Common myeloid progenitor, CD34-positive (primary cell): ENCODE measurements around the gene ZNF213.

ENCODE experiments used
- CTCF ChIA-PET: fragments of 350-600 bp; sonication (Branson Sonifier 250); formaldehyde crosslinking; loops from one replicate; lab custom pipeline; 2021; ENCODE audit warnings: antibody characterized with exemption; lab: Charles Lee
- POLR2A ChIA-PET: fragments of 350-600 bp; sonication (Branson Sonifier 250); formaldehyde crosslinking; loops from one replicate; lab custom pipeline; 2021; ENCODE audit warnings: antibody characterized with exemption; lab: Charles Lee
- DNase-seq, 3 donors: peaks; one replicate each; pipeline versions ENCODE4 v3.0.0 to v3.0.0-alpha.2; 2013
- H3K27ac ChIP-seq, 2 experiments: 1 replicate in 1 of 2; 2 replicates in 1 of 2; pipeline ENCODE4 v1.7.0; 2013; ENCODE audit warnings: inconsistent platforms in 2 of 2, low read length in 2 of 2, mild to moderate bottlenecking in 2 of 2, low read depth in 1 of 2, moderate library complexity in 1 of 2; ENCODE audit not compliant: severe bottlenecking in 2 of 2, insufficient read depth in 1 of 2, poor library complexity in 1 of 2
- H3K27me3 ChIP-seq, 5 experiments: replicated peaks in 2 of 5; 1 replicate in 3 of 5; 2 replicates in 2 of 5; pipeline versions ENCODE4 v1.6.1 to v1.7.0; 2013; ENCODE audit warnings: low read length in 4 of 5, mild to moderate bottlenecking in 2 of 5, moderate library complexity in 2 of 5, inconsistent platforms in 1 of 5; ENCODE audit not compliant: insufficient read depth in 5 of 5, control insufficient read depth in 4 of 5
- H3K36me3 ChIP-seq, 4 experiments: 1 replicate in 2 of 4; 2 replicates in 2 of 4; pipeline versions ENCODE4 v1.6.1 to v1.7.0; 2013; ENCODE audit warnings: low read length in 3 of 4, control low read depth in 1 of 4, mild to moderate bottlenecking in 1 of 4; ENCODE audit not compliant: control insufficient read depth in 4 of 4, insufficient read depth in 4 of 4
- H3K4me1 ChIP-seq, 4 experiments: 1 replicate in 3 of 4; 2 replicates in 1 of 4; pipeline versions ENCODE4 v1.6.1 to v1.7.1; 2013; ENCODE audit warnings: low read length in 3 of 4, mild to moderate bottlenecking in 3 of 4, control low read depth in 1 of 4, inconsistent platforms in 1 of 4, moderate library complexity in 1 of 4; ENCODE audit not compliant: control insufficient read depth in 4 of 4, insufficient read depth in 4 of 4; ENCODE audit errors: control extremely low read depth in 1 of 4
- H3K4me3 ChIP-seq, 7 experiments: 1 replicate in 4 of 7; 2 replicates in 3 of 7; pipeline versions ENCODE4 v1.5.1 to v1.7.0; 2013; ENCODE audit warnings: mild to moderate bottlenecking in 7 of 7, low read length in 6 of 7, moderate library complexity in 6 of 7, inconsistent platforms in 2 of 7, low read depth in 2 of 7, control low read depth in 1 of 7; ENCODE audit not compliant: insufficient read depth in 4 of 7, control insufficient read depth in 1 of 7; ENCODE audit errors: extremely low read depth in 1 of 7
- H3K9me3 ChIP-seq, 5 experiments: 1 replicate in 4 of 5; 2 replicates in 1 of 5; pipeline versions ENCODE4 v1.6.1 to v1.7.1; 2013; ENCODE audit warnings: low read length in 4 of 5, mild to moderate bottlenecking in 2 of 5, inconsistent platforms in 1 of 5, low read depth in 1 of 5, moderate library complexity in 1 of 5; ENCODE audit not compliant: control insufficient read depth in 4 of 5, insufficient read depth in 2 of 5; ENCODE audit errors: control extremely low read depth in 1 of 5
- WGBS: methylation state at CpG from one replicate; pipeline ENCODE4 v1.1.5; 2013; ENCODE audit not compliant: insufficient coverage; 5-methylcytosine and 5-hydroxymethylcytosine counted together

The ZNF213 gene

GRCh38 chr16:3143189-3143588 lies 8.4 kb downstream of the ZNF213 start:
- Histone ChIP-seq H3K36me3 (peaks cover 0 to 40% (median 19%) of the 10 kb centered on the region in 4 experiments), H3K27ac (no peak overlapping the region), H3K4me3 (no peak overlapping the region), H3K9me3 (no peaks in the 10 kb centered on the region), H3K27me3 (no peaks in the 10 kb centered on the region), H3K4me1 (no peaks in the 10 kb centered on the region)
- ChIA-PET CTCF (interaction anchor here (0.9 to 9.3 kb wide), 3 partner anchors 11 to 319 kb away, joined by 3 to 121 read pairs (median 3); partner anchors contain the start of gene ZNF213), POLR2A (no interaction called here)
- 99% methylated on average over 10 of the region's 11 CpGs for WGBS
- DNase-seq, result no peak

- WGBS, result 94% methylated on average over 22 of the region's 23 CpGs
- H3K36me3 ChIP-seq, result peaks cover 0 to 34% (median 16%) of the 10 kb centered on the region in 4 experiments
- POLR2A ChIA-PET, result interaction anchor here (0.5 to 0.7 kb wide), 2 partner anchors 16 to 139 kb away, joined by 3 read pairs; partner anchors contain the start of gene ZNF263
- no peaks in the 10 kb centered on the region for H3K27me3 ChIP-seq
- DNase-seq, result no peak
- no peak overlapping the region for H3K4me3 ChIP-seq
- CTCF ChIA-PET, result interaction anchor here (1.4 to 9.3 kb wide), 2 partner anchors 11 to 110 kb away, joined by 3 to 121 read pairs; partner anchors contain the start of gene ZNF213
- no peaks in the 10 kb centered on the region for H3K4me1 ChIP-seq
- no peak overlapping the region for H3K27ac ChIP-seq
- H3K9me3 ChIP-seq, result no peaks in the 10 kb centered on the region
Measured at GRCh38 chr16:3143598-3144320, 8.9 kb downstream of the ZNF213 start.

GRCh38 chr16:3144321-3144983 lies 9.6 kb downstream of the ZNF213 start:
- no peaks in the 10 kb centered on the region for H3K27me3 ChIP-seq
- H3K27ac ChIP-seq, result no peak overlapping the region
- peaks cover 0 to 6% (median 3%) of the 10 kb centered on the region in 4 experiments for H3K4me1 ChIP-seq
- H3K4me3 ChIP-seq, result no peak overlapping the region
- DNase-seq, result no peak
- WGBS, result 77% methylated on average over 11 of the region's 18 CpGs
- no peaks in the 10 kb centered on the region for H3K9me3 ChIP-seq
- peaks cover 0 to 28% (median 13%) of the 10 kb centered on the region in 4 experiments for H3K36me3 ChIP-seq
- ChIA-PET CTCF (interaction anchor here (1.2 to 9.3 kb wide), 3 partner anchors 12 to 111 kb away, joined by 3 to 121 read pairs (median 4); partner anchors contain the start of gene ZNF213), POLR2A (interaction anchor here (0.5 to 0.7 kb wide), 2 partner anchors 15 to 139 kb away, joined by 3 read pairs; partner anchors contain the start of gene ZNF263)

GRCh38 chr16:3145151-3145550 lies 10.3 kb downstream of the ZNF213 start:
- peaks cover 0 to 28% (median 13%) of the 10 kb centered on the region in 4 experiments for H3K36me3 ChIP-seq
- DNase-seq, result no peak
- H3K27ac ChIP-seq, result no peak overlapping the region
- H3K4me1 ChIP-seq, result peaks cover 0 to 12% (median 7%) of the 10 kb centered on the region in 4 experiments
- H3K27me3 ChIP-seq, result no peaks in the 10 kb centered on the region
- POLR2A ChIA-PET, result no interaction called here
- CTCF ChIA-PET, result interaction anchor here (1.2 to 9.3 kb wide), 2 partner anchors 13 to 14 kb away, joined by 4 to 121 read pairs; partner anchors contain the start of gene ZNF213
- WGBS, result 95% methylated on average over 10 of the region's 10 CpGs
- no peak overlapping the region for H3K4me3 ChIP-seq
- H3K9me3 ChIP-seq, result no peaks in the 10 kb centered on the region

- Histone ChIP-seq H3K27ac (no peak overlapping the region), H3K4me3 (no peak overlapping the region), H3K4me1 (peaks cover 0 to 14% (median 8%) of the 10 kb centered on the region in 4 experiments), H3K27me3 (no peaks in the 10 kb centered on the region), H3K9me3 (no peaks in the 10 kb centered on the region), H3K36me3 (peaks cover 0 to 26% (median 11%) of the 10 kb centered on the region in 4 experiments)
- WGBS, result 96% methylated on average over 12 of the region's 12 CpGs
- CTCF ChIA-PET, result interaction anchor here (1.2 to 9.3 kb wide), 2 partner anchors 13 kb away, joined by 4 to 121 read pairs; partner anchors contain the start of gene ZNF213
- POLR2A ChIA-PET, result interaction anchor here (0.5 kb wide), 1 partner anchor 422 kb away, joined by 4 read pairs; no protein-coding TSS in a partner anchor
- DNase-seq, result no peak
Measured at GRCh38 chr16:3145660-3146059, 10.8 kb downstream of the ZNF213 start.

GRCh38 chr16:3147046-3147756 lies 12.4 kb downstream of the ZNF213 start:
- Histone ChIP-seq H3K27me3 (no peaks in the 10 kb centered on the region), H3K9me3 (no peaks in the 10 kb centered on the region), H3K36me3 (peaks cover 0 to 11% (median 4%) of the 10 kb centered on the region in 4 experiments), H3K27ac (no peak overlapping the region), H3K4me1 (peaks cover 0 to 20% (median 16%) of the 10 kb centered on the region in 4 experiments), H3K4me3 (no peak overlapping the region)
- CTCF ChIA-PET, result interaction anchor here (1.2 to 9.3 kb wide), 5 partner anchors 7 to 116 kb away, joined by 3 to 121 read pairs (median 4); partner anchors contain the start of gene ZNF213
- POLR2A ChIA-PET, result interaction anchor here (1.6 kb wide), 1 partner anchor 12 kb away, joined by 3 read pairs; the partner anchor contains the start of gene ZNF213
- DNase-seq, result no peak
- WGBS, result 94% methylated on average over 15 of the region's 16 CpGs
